ENCODE measurements around the gene NUAK1. TPM values are rescaled to one million over a fixed set of nuclear protein-coding genes. Genes with fewer than 3 reads are reported as not detected.

Gene NUAK1
- total RNA-seq, 1 donor: 0.52 TPM

- no peaks in the 10 kb centered on the region for H3K27me3 ChIP-seq (ENCODE audit: insufficient read depth, low read length)
- no peak overlapping the region for H3K4me3 ChIP-seq (ENCODE audit: low read length)
Observed at GRCh38 chr12:106091446-106091820, 47.3 kb downstream of the NUAK1 start.

DNA sequence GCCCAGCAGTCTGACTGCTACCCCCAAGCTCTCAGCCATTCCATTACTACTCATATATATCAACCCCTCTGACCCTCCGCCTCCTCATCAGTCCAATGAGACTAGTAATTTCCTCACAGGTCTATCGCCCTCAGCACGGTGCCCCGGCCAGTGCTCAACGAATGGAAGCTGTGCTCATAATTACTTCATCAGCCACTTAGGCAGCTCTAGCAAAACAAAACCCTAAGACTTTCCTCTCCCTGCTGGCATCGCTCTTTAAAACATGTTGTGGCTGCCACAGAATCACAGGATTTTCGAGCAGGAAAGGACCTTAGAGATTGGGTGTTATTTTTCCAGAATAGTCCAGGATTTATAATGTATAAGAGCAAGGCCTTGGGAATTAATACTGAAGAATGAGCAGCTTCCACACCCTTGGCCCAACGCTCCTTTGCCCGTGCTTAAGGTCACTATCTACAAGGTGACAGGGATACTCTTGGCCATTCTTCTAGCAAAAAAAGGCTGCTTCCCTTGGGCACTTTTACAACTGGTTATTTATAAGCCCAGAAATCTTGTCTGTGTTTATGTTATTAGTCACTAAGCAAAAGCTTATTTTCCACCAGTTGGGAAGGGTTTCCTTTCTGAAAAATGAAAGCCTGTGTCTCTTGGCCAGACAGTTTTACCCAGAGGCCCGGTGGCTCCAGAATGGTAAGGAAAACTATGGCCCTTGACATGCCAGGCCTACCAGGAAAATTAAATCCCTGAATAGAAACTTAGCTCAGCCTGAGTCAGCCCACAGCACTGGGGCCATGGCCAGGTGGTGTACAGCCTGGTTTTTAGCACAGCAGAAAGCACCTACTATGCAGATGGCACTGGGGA lies 47.9 kb downstream of the NUAK1 start:
- H3K4me3 ChIP-seq (ENCODE audit: low read length): no peak overlapping the region
- no peaks in the 10 kb centered on the region for H3K4me1 ChIP-seq (ENCODE audit: insufficient read depth, low read length)
- no peaks in the 10 kb centered on the region for H3K9me3 ChIP-seq (ENCODE audit: low read depth, low read length)
- H3K27me3 ChIP-seq (ENCODE audit: insufficient read depth, low read length): no peaks in the 10 kb centered on the region

More at GRCh38 chr12:106091446-106091820, 47.3 kb downstream of the NUAK1 start:
- H3K9me3 ChIP-seq (ENCODE audit: low read depth, low read length): no peaks in the 10 kb centered on the region
- no peaks in the 10 kb centered on the region for H3K4me1 ChIP-seq (ENCODE audit: insufficient read depth, low read length)

GRCh38 chr12:106089935-106090334 lies 48.8 kb downstream of the NUAK1 start:
- no peaks in the 10 kb centered on the region for H3K4me1 ChIP-seq (ENCODE audit: insufficient read depth, low read length)
- no peaks in the 10 kb centered on the region for H3K9me3 ChIP-seq (ENCODE audit: low read depth, low read length)
- no peaks in the 10 kb centered on the region for H3K27me3 ChIP-seq (ENCODE audit: insufficient read depth, low read length)
- no peak overlapping the region for H3K4me3 ChIP-seq (ENCODE audit: low read length)

DNA sequence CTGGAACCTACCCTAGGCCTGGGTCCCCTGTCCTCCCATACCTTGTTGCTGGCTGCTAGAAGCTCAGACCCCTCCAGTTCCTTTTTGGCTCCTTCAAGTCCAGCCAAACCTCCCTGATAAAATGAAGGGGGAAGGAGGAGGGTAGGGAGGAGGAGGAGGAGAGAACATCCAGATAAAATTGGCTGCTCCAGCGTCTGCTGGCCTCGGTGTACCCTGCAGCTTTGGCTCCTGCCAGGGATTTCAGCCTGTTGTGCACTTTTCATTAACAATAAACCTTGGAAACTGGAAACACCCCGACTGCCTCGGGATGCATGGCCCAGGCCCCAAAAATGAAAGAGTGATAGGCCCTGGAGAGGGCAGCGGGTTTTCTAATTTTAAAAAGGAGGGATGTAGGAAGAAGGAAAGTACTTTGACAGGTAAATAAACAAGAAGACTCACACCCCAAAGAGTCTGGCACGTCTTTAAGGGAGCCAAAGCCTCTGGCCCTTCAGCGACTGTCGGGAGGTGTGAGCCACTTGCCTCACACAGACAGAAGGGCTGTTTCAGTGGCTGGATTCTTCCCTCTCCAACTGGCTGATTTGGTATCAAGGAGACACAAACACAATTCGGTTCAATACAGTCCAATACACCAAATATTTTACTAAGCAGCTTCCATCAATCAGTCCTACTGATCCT lies 49.8 kb downstream of the NUAK1 start:
- H3K9me3 ChIP-seq (ENCODE audit: low read depth, low read length): no peaks in the 10 kb centered on the region
- H3K4me3 ChIP-seq (ENCODE audit: low read length): no peak overlapping the region
- H3K4me1 ChIP-seq (ENCODE audit: insufficient read depth, low read length): no peaks in the 10 kb centered on the region
- no peaks in the 10 kb centered on the region for H3K27me3 ChIP-seq (ENCODE audit: insufficient read depth, low read length)

DNA sequence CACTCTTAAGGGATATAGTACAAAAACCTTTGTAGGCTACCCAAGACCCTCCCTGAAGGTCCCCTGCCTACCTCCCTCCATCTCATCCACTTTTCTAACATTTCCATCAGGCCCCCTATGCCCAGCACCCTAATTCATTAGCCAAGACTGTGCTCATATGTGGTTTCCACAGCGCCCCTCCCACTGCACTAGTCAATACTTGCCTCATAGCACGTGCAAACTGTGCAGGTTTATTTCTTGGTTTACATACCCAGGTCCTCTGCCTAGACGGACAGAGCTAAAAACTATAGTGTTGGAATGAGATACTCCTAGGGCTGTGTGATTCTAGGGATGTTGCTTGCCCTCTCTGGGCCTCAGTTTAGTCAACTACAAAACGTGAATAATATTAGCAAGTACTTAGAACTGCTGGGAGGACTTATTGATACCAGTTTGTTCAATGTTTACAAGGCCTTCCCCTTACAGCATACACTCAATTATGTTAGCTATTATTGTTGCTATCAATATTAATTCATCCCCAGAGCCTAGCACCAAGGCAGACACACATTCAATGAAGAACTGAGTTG lies 50.4 kb downstream of the NUAK1 start:
- Histone ChIP-seq H3K27me3 (ENCODE audit: insufficient read depth, low read length) (peaks cover 3% of the 10 kb centered on the region), H3K4me3 (ENCODE audit: low read length) (no peak overlapping the region), H3K9me3 (ENCODE audit: low read depth, low read length) (no peaks in the 10 kb centered on the region), H3K4me1 (ENCODE audit: insufficient read depth, low read length) (no peaks in the 10 kb centered on the region)

DNA sequence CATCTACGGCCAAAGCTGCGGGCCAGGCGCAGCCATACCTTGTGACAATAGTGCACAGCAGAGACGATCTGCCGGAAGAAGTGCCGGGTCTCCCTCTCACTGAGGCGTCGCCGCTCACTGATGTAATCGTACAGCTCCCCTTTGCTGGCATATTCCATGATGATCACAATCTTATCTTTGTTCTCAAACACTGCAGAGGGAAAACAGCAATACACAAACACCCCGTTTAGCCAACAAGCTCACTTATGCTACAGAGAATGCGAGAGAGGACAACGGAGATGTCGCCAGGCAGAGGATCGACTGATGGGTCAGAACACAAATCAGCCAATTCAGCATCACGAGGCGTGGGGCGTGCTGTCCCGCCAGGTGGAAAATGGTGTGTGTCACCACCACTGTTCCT lies 52.1 kb downstream of the NUAK1 start:
- Histone ChIP-seq H3K4me1 (ENCODE audit: insufficient read depth, low read length) (no peaks in the 10 kb centered on the region), H3K27me3 (ENCODE audit: insufficient read depth, low read length) (peaks cover 3% of the 10 kb centered on the region), H3K4me3 (ENCODE audit: low read length) (no peak overlapping the region), H3K9me3 (ENCODE audit: low read depth, low read length) (no peaks in the 10 kb centered on the region)

DNA sequence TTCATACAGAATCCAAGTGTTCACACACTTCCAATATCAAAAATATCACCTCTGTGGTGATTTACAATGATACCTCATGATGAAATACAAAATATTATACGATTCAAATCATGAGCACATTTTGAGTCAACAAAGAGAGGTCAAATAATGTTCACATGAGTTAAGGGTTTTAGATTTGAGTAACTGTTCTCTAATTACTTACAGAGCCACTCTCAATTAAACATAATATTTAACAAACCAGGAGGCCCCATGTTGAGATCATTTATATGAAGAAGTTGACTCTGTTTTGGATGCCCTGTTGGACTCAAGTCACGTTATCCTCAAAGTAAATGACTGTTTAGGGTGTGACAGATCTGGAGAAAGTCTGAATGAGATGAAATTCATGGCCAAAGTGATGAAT lies 53.5 kb downstream of the NUAK1 start:
- H3K9me3 ChIP-seq (ENCODE audit: low read depth, low read length): no peaks in the 10 kb centered on the region
- H3K27me3 ChIP-seq (ENCODE audit: insufficient read depth, low read length): peaks cover 3% of the 10 kb centered on the region
- H3K4me3 ChIP-seq (ENCODE audit: low read length): no peak overlapping the region
- no peaks in the 10 kb centered on the region for H3K4me1 ChIP-seq (ENCODE audit: insufficient read depth, low read length)

- no peaks in the 10 kb centered on the region for H3K9me3 ChIP-seq (ENCODE audit: low read depth, low read length)
- no peak overlapping the region for H3K4me3 ChIP-seq (ENCODE audit: low read length)
- H3K4me1 ChIP-seq (ENCODE audit: insufficient read depth, low read length): no peaks in the 10 kb centered on the region
- H3K27me3 ChIP-seq (ENCODE audit: insufficient read depth, low read length): peaks cover 3% of the 10 kb centered on the region
Observed at GRCh38 chr12:106084759-106085158, 54.0 kb downstream of the NUAK1 start.

- Histone ChIP-seq H3K4me1 (ENCODE audit: insufficient read depth, low read length) (no peaks in the 10 kb centered on the region), H3K4me3 (ENCODE audit: low read length) (no peak overlapping the region), H3K9me3 (ENCODE audit: low read depth, low read length) (no peaks in the 10 kb centered on the region), H3K27me3 (ENCODE audit: insufficient read depth, low read length) (peaks cover 3% of the 10 kb centered on the region)
Observed at GRCh38 chr12:106084014-106084671, 54.6 kb downstream of the NUAK1 start.

GRCh38 chr12:106082216-106083175 lies 56.3 kb downstream of the NUAK1 start:
- Histone ChIP-seq H3K4me3 (ENCODE audit: low read length) (no peak overlapping the region), H3K4me1 (ENCODE audit: insufficient read depth, low read length) (no peaks in the 10 kb centered on the region), H3K9me3 (ENCODE audit: low read depth, low read length) (no peaks in the 10 kb centered on the region), H3K27me3 (ENCODE audit: insufficient read depth, low read length) (peaks cover 3% of the 10 kb centered on the region)

GRCh38 chr12:106081606-106082005 lies 57.1 kb downstream of the NUAK1 start:
- Histone ChIP-seq H3K9me3 (ENCODE audit: low read depth, low read length) (no peaks in the 10 kb centered on the region), H3K27me3 (ENCODE audit: insufficient read depth, low read length) (peaks cover 3% of the 10 kb centered on the region), H3K4me1 (ENCODE audit: insufficient read depth, low read length) (no peaks in the 10 kb centered on the region), H3K4me3 (ENCODE audit: low read length) (no peak overlapping the region)

GRCh38 chr12:106080791-106081170 lies 58.0 kb downstream of the NUAK1 start:
- Histone ChIP-seq H3K9me3 (ENCODE audit: low read depth, low read length) (no peaks in the 10 kb centered on the region), H3K4me3 (ENCODE audit: low read length) (no peak overlapping the region), H3K27me3 (ENCODE audit: insufficient read depth, low read length) (peaks cover 3% of the 10 kb centered on the region), H3K4me1 (ENCODE audit: insufficient read depth, low read length) (no peaks in the 10 kb centered on the region)

DNA sequence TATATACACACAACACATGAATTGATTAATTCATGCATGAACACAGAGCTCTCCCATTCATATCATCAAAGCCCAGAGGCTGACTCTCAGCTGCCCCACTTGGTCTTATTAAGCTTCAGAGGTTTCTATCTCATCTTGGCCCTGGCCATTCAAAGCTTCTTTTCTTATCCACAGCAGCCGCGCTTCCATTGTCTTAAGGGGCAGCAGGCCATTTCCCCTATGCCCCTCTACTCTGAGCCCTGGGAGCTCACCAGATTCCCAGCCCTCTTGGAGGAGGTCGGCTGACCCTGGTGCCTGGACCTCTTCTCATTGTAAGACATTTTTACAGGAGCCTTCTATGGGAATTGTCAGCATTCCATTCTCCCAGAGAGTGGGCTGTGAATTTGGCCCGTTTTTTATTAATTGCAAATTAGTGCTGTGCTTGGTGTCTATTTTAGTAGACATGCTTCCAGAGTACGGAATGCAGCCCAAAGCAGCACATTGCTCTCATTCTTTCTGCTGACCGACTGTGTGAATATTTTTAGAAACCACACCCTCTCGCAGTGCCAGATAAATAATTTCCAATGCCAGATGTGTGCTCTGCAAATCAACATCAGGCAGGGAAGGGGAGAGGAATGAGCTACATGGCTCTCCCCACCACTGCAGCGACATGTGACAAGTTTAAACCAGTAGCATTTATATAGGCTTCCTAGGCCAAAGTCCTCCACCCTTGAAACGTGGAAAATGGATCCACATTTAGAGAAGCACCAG lies 58.5 kb downstream of the NUAK1 start:
- Histone ChIP-seq H3K27me3 (ENCODE audit: insufficient read depth, low read length) (peaks cover 3% of the 10 kb centered on the region), H3K4me3 (ENCODE audit: low read length) (no peak overlapping the region), H3K9me3 (ENCODE audit: low read depth, low read length) (no peaks in the 10 kb centered on the region), H3K4me1 (ENCODE audit: insufficient read depth, low read length) (no peaks in the 10 kb centered on the region)

Data from mononuclear cell (primary cell).